ENCODE measurements around the gene ARHGEF7. TPM values are rescaled to one million over a fixed set of nuclear protein-coding genes. Genes with fewer than 3 reads are reported as not detected.

ARHGEF7 gene
- total RNA-seq, 1 experiment from 2014 or later: 100 TPM

- Histone ChIP-seq H3K27me3 (ENCODE audit: low read length) (no peaks in the 10 kb centered on the region), H3K27ac (ENCODE audit: low read length) (no peak overlapping the region), H3K36me3 (ENCODE audit: insufficient read depth, low read length) (peaks cover 55% of the 10 kb centered on the region), H4K20me1 (ENCODE audit: insufficient read depth, low read depth, low read length) (peaks cover 4% of the 10 kb centered on the region; the same call in 1 of the 2 replicates), H3K79me2 (ENCODE audit: low read length) (peaks cover 83% of the 10 kb centered on the region), H3K4me3 (ENCODE audit: low read length) (no peak overlapping the region), H3K4me2 (ENCODE audit: low read depth, low read length, poor library complexity, severe bottlenecking) (no peak overlapping the region), H3K9ac (ENCODE audit: low read length) (no peak overlapping the region), H2AFZ (ENCODE audit: low read length) (no peak overlapping the region), H3K4me1 (ENCODE audit: low read length) (no peaks in the 10 kb centered on the region), H3K9me3 (ENCODE audit: low read length) (no peaks in the 10 kb centered on the region), H3K9me2 (replicated peaks; ENCODE audit: insufficient read depth, low read length) (no peaks in the 10 kb centered on the region)
- no peak for DNase-seq
Measured at GRCh38 chr13:111239764-111240670, 124.9 kb downstream of the ARHGEF7 start.

- no peaks in the 10 kb centered on the region for H3K9me3 ChIP-seq (ENCODE audit: low read length)
- H3K27me3 ChIP-seq (ENCODE audit: low read length): no peaks in the 10 kb centered on the region
- peaks cover 61% of the 10 kb centered on the region for H3K36me3 ChIP-seq (ENCODE audit: insufficient read depth, low read length)
- H3K9me2 ChIP-seq (replicated peaks; ENCODE audit: insufficient read depth, low read length): no peaks in the 10 kb centered on the region
- no peak overlapping the region for H2AFZ ChIP-seq (ENCODE audit: low read length)
- no peak for DNase-seq
- H3K4me3 ChIP-seq (ENCODE audit: low read length): no peak overlapping the region
- H3K9ac ChIP-seq (ENCODE audit: low read length): no peak overlapping the region
- peaks cover 4% of the 10 kb centered on the region; the same call in 1 of the 2 replicates for H4K20me1 ChIP-seq (ENCODE audit: insufficient read depth, low read depth, low read length)
- no peak overlapping the region for H3K27ac ChIP-seq (ENCODE audit: low read length)
- H3K4me2 ChIP-seq (ENCODE audit: low read depth, low read length, poor library complexity, severe bottlenecking): no peak overlapping the region
- H3K4me1 ChIP-seq (ENCODE audit: low read length): no peaks in the 10 kb centered on the region
- H3K79me2 ChIP-seq (ENCODE audit: low read length): peaks cover 76% of the 10 kb centered on the region
Measured at GRCh38 chr13:111241006-111241755, 126.1 kb downstream of the ARHGEF7 start.

- Histone ChIP-seq H3K4me1 (ENCODE audit: low read length) (no peaks in the 10 kb centered on the region), H3K36me3 (ENCODE audit: insufficient read depth, low read length) (peaks cover 68% of the 10 kb centered on the region), H3K9ac (ENCODE audit: low read length) (no peak overlapping the region), H3K27me3 (ENCODE audit: low read length) (no peaks in the 10 kb centered on the region), H3K4me2 (ENCODE audit: low read depth, low read length, poor library complexity, severe bottlenecking) (no peak overlapping the region), H3K79me2 (ENCODE audit: low read length) (peaks cover 74% of the 10 kb centered on the region), H4K20me1 (ENCODE audit: insufficient read depth, low read depth, low read length) (peaks cover 4% of the 10 kb centered on the region; the same call in 1 of the 2 replicates), H3K9me2 (replicated peaks; ENCODE audit: insufficient read depth, low read length) (no peaks in the 10 kb centered on the region), H2AFZ (ENCODE audit: low read length) (no peak overlapping the region), H3K9me3 (ENCODE audit: low read length) (no peaks in the 10 kb centered on the region), H3K27ac (ENCODE audit: low read length) (no peak overlapping the region), H3K4me3 (ENCODE audit: low read length) (no peak overlapping the region)
- no peak for DNase-seq
Measured at GRCh38 chr13:111241862-111242261, 126.8 kb downstream of the ARHGEF7 start.

- no peak for DNase-seq
- Histone ChIP-seq H3K27ac (ENCODE audit: low read length) (no peak overlapping the region), H3K4me1 (ENCODE audit: low read length) (no peaks in the 10 kb centered on the region), H3K9me3 (ENCODE audit: low read length) (no peaks in the 10 kb centered on the region), H3K4me3 (ENCODE audit: low read length) (no peak overlapping the region), H3K9ac (ENCODE audit: low read length) (no peak overlapping the region), H3K79me2 (ENCODE audit: low read length) (peaks cover 72% of the 10 kb centered on the region), H3K9me2 (replicated peaks; ENCODE audit: insufficient read depth, low read length) (no peaks in the 10 kb centered on the region), H3K27me3 (ENCODE audit: low read length) (no peaks in the 10 kb centered on the region), H3K4me2 (ENCODE audit: low read depth, low read length, poor library complexity, severe bottlenecking) (no peak overlapping the region), H4K20me1 (ENCODE audit: insufficient read depth, low read depth, low read length) (peaks cover 4% of the 10 kb centered on the region; the same call in 1 of the 2 replicates), H3K36me3 (ENCODE audit: insufficient read depth, low read length) (peaks cover 73% of the 10 kb centered on the region), H2AFZ (ENCODE audit: low read length) (no peak overlapping the region)
Measured at GRCh38 chr13:111242585-111242984, 127.5 kb downstream of the ARHGEF7 start.

- Histone ChIP-seq H3K4me1 (ENCODE audit: low read length) (no peaks in the 10 kb centered on the region), H3K9ac (ENCODE audit: low read length) (no peak overlapping the region), H3K9me3 (ENCODE audit: low read length) (no peaks in the 10 kb centered on the region), H3K9me2 (replicated peaks; ENCODE audit: insufficient read depth, low read length) (no peaks in the 10 kb centered on the region), H3K4me2 (ENCODE audit: low read depth, low read length, poor library complexity, severe bottlenecking) (no peak overlapping the region), H3K4me3 (ENCODE audit: low read length) (no peak overlapping the region), H3K27ac (ENCODE audit: low read length) (no peak overlapping the region), H3K79me2 (ENCODE audit: low read length) (peaks cover 73% of the 10 kb centered on the region), H4K20me1 (ENCODE audit: insufficient read depth, low read depth, low read length) (0 out of 2 replicates have a peak, but pooled peaks cover 4% of the 10 kb centered on the region), H3K27me3 (ENCODE audit: low read length) (no peaks in the 10 kb centered on the region), H3K36me3 (ENCODE audit: insufficient read depth, low read length) (peaks cover 86% of the 10 kb centered on the region), H2AFZ (ENCODE audit: low read length) (no peak overlapping the region)
- no peak for DNase-seq
Measured at GRCh38 chr13:111243981-111244380, 128.9 kb downstream of the ARHGEF7 start.

GRCh38 chr13:111245576-111246384 lies 130.7 kb downstream of the ARHGEF7 start:
- H3K4me2 ChIP-seq (ENCODE audit: low read depth, low read length, poor library complexity, severe bottlenecking): no peak overlapping the region
- H3K79me2 ChIP-seq (ENCODE audit: low read length): peaks cover 72% of the 10 kb centered on the region
- H3K9me2 ChIP-seq (replicated peaks; ENCODE audit: insufficient read depth, low read length): no peaks in the 10 kb centered on the region
- DNase-seq: no peak
- no peak overlapping the region for H2AFZ ChIP-seq (ENCODE audit: low read length)
- no peak overlapping the region for H3K4me3 ChIP-seq (ENCODE audit: low read length)
- H3K9me3 ChIP-seq (ENCODE audit: low read length): no peaks in the 10 kb centered on the region
- H3K9ac ChIP-seq (ENCODE audit: low read length): no peak overlapping the region
- H3K27ac ChIP-seq (ENCODE audit: low read length): no peak overlapping the region
- peaks cover 87% of the 10 kb centered on the region for H3K36me3 ChIP-seq (ENCODE audit: insufficient read depth, low read length)
- no peaks in the 10 kb centered on the region for H3K4me1 ChIP-seq (ENCODE audit: low read length)
- no peaks in the 10 kb centered on the region for H3K27me3 ChIP-seq (ENCODE audit: low read length)
- 0 out of 2 replicates have a peak, but pooled peaks cover 4% of the 10 kb centered on the region for H4K20me1 ChIP-seq (ENCODE audit: insufficient read depth, low read depth, low read length)

GRCh38 chr13:111247552-111247951 lies 132.4 kb downstream of the ARHGEF7 start:
- H3K36me3 ChIP-seq (ENCODE audit: insufficient read depth, low read length): peaks cover 88% of the 10 kb centered on the region

More at GRCh38 chr13:111247552-111247951, 132.4 kb downstream of the ARHGEF7 start:
- Histone ChIP-seq H3K4me1 (ENCODE audit: low read length) (no peaks in the 10 kb centered on the region), H3K9ac (ENCODE audit: low read length) (no peak overlapping the region), H3K27me3 (ENCODE audit: low read length) (no peaks in the 10 kb centered on the region), H2AFZ (ENCODE audit: low read length) (no peak overlapping the region), H3K9me2 (replicated peaks; ENCODE audit: insufficient read depth, low read length) (no peaks in the 10 kb centered on the region), H3K27ac (ENCODE audit: low read length) (no peak overlapping the region), H4K20me1 (ENCODE audit: insufficient read depth, low read depth, low read length) (no peaks in the 10 kb centered on the region), H3K4me3 (ENCODE audit: low read length) (no peak overlapping the region), H3K9me3 (ENCODE audit: low read length) (no peaks in the 10 kb centered on the region), H3K4me2 (ENCODE audit: low read depth, low read length, poor library complexity, severe bottlenecking) (no peak overlapping the region), H3K79me2 (ENCODE audit: low read length) (peaks cover 72% of the 10 kb centered on the region)
- DNase-seq: no peak

Data from Karpas-422 (cell line).